Measurements from ENCODE around the gene PPP1CB. TPM values are rescaled to one million over a fixed set of nuclear protein-coding genes. Genes with fewer than 3 reads are reported as not detected.
A peak's percentile ranks its signal among the peaks of the same experiment; 100 is the strongest.

PPP1CB gene
- 100 to 1,000 TPM in 8 of 9 donors, 10 to 100 TPM in 1; 89.4 to 272 (median 223) TPM for total RNA-seq
- polyA plus RNA-seq, result 100 to 1,000 TPM in 1 of 3 donors, 10 to 100 TPM in 2; 46.7 to 174 (median 56.1) TPM
- long read RNA-seq, donor 1, full-length matches to known transcripts, result 41 of 52 reads
- long read RNA-seq, donor 1, partial matches to known transcripts, result 11 of 52 reads
- long read RNA-seq, donor 1, other reads (novel, unspliced or antisense), result 0 of 52 reads
- long read RNA-seq, donor 2, full-length matches to known transcripts, result 34 of 42 reads
- long read RNA-seq, donor 2, partial matches to known transcripts, result 8 of 42 reads
- long read RNA-seq, donor 2, other reads (novel, unspliced or antisense), result 0 of 42 reads
- long read RNA-seq, donor 3, full-length matches to known transcripts, result 28 of 177 reads
- long read RNA-seq, donor 3, partial matches to known transcripts, result 149 of 177 reads
- long read RNA-seq, donor 3, other reads (novel, unspliced or antisense), result 0 of 177 reads
- long read RNA-seq, donor 4, full-length matches to known transcripts, result 3 of 4 reads
- long read RNA-seq, donor 4, partial matches to known transcripts, result 1 of 4 reads
- long read RNA-seq, donor 4, other reads (novel, unspliced or antisense), result 0 of 4 reads
- long read RNA-seq, donor 5, full-length matches to known transcripts, result 119 of 128 reads
- long read RNA-seq, donor 5, partial matches to known transcripts, result 3 of 128 reads
- long read RNA-seq, donor 5, other reads (novel, unspliced or antisense), result 6 of 128 reads
- long read RNA-seq, donor 6, full-length matches to known transcripts, result 19 of 23 reads
- long read RNA-seq, donor 6, partial matches to known transcripts, result 2 of 23 reads
- long read RNA-seq, donor 6, other reads (novel, unspliced or antisense), result 2 of 23 reads
- long read RNA-seq, donor 7, full-length matches to known transcripts, result 21 of 33 reads
- long read RNA-seq, donor 7, partial matches to known transcripts, result 12 of 33 reads
- long read RNA-seq, donor 7, other reads (novel, unspliced or antisense), result 0 of 33 reads
- long read RNA-seq, donor 8, full-length matches to known transcripts, result 55 of 281 reads
- long read RNA-seq, donor 8, partial matches to known transcripts, result 226 of 281 reads
- long read RNA-seq, donor 8, other reads (novel, unspliced or antisense), result 0 of 281 reads
- long read RNA-seq, donor 9, full-length matches to known transcripts, result 29 of 48 reads
- long read RNA-seq, donor 9, partial matches to known transcripts, result 19 of 48 reads
- long read RNA-seq, donor 9, other reads (novel, unspliced or antisense), result 0 of 48 reads
- long read RNA-seq, donor 10, full-length matches to known transcripts, result 18 of 18 reads
- long read RNA-seq, donor 10, partial matches to known transcripts, result 0 of 18 reads
- long read RNA-seq, donor 10, other reads (novel, unspliced or antisense), result 0 of 18 reads

DNA sequence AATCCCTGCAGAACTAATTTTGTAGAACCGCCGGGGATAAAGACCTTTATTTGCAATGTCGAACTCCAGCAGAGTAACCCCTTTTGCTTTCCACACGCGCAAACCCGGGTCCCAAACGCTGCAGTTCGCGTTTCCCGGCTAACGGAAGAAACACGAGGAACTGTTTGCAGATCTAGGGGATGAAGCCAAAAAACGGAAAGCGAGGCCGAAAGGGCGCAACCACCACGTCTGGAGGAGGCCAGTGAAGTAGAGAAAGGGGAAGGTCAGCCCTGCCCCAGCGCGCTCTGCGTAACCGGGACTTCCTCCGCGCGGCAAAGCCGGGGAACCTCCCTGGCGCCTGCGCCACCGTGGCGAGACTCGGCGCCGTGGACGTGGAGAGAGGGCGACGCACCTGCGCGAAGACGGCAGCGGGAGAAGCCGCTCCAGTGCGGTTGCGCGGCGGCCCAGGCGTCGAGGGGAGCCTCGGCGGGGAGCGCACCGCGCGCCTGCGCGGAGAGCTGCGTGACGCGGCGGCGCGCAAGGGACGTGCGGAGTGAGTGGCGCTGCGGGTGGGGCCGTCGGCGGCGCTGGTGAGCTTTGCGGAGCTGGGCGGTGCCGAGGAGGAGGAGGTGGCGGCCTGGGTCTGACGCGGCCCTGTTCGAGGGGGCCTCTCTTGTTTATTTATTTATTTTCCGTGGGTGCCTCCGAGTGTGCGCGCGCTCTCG is at the start of gene PPP1CB:
Gene PPP1CB (plus strand): TSS at position 579 of the 704 bp plus-strand sequence. CDS start 295 bp downstream, outside the sequence.
- H3K4me3 ChIP-seq, result peak within 1 kb of the TSS; percentile 64 to 96 (median 81)
- peak within 1 kb of the TSS; percentile 94 to 100 (median 98) for H3K27ac ChIP-seq
- no peaks in the 10 kb centered on the region for H3K27me3 ChIP-seq
- H3K9me3 ChIP-seq (replicated peaks in 1 of 3), result no peaks in the 10 kb centered on the region
- intact Hi-C loops (cut with DNase I), result loop anchor here in 1 of 2 donors (5.0 kb wide), 1 partner anchor 154 kb away; no protein-coding TSS in a partner anchor
- H3K36me3 ChIP-seq (replicated peaks in 1 of 2), result no peaks in the 10 kb centered on the region
- WGBS, 4 donors, result 0 to 1% (median 1%) methylated on average over 29 to 81 of the region's 81 CpGs
- TF ChIP-seq POLR2A (IDR thresholded peaks at IDR 0.05), result peak; percentile 81 to 95
- peak in 2 of 6 experiments; percentile 17 to 35 for TF ChIP-seq CTCF (IDR thresholded peaks at IDR 0.05)
- peak; percentile 96 to 97 (median 97) for DNase-seq
- peaks cover 18 to 40% of the 10 kb centered on the region in 2 donors for H3K4me1 ChIP-seq (replicated peaks in 1 of 2)

DNA sequence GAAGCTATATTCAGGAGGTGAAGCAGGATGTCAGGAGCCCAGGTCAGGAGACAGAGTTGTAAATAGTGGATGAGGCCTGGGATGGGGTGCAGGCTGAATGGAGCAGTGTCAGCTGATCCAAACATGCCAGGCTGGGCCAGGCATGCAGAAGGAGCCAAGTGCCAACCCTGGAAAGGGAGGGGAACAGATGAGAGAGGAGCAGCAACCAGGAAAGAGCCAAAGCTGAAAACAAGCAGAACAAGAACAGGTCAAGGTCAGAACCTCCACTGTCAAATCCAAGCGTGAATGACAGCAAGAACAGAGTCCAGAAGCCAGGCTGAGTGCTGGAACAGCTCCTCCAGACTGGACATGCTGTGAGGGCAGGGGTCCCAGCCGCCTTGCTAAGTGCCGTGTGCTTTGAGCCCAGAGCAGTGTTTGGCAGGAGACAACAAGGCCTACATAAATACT is 49.2 kb upstream of the PPP1CB start:
- 66 to 80% (median 74%) methylated on average over 3 of the region's 3 CpGs for WGBS, 4 donors
- no peaks in the 10 kb centered on the region for H3K27me3 ChIP-seq
- H3K9me3 ChIP-seq (replicated peaks in 1 of 3), result no peaks in the 10 kb centered on the region
- peak in 6 of 7 donors; percentile 32 to 68 (median 51) for DNase-seq
- peak overlapping the region in 1 of 5 donors; percentile 24 for H3K27ac ChIP-seq
- peaks cover 0 to 6% of the 10 kb centered on the region in 2 donors for H3K4me1 ChIP-seq (replicated peaks in 1 of 2)
- intact Hi-C loops (cut with DNase I), result no loop called here
- TF ChIP-seq POLR2A (IDR thresholded peaks at IDR 0.05), result no peak
- no peaks in the 10 kb centered on the region for H3K36me3 ChIP-seq (replicated peaks in 1 of 2)
- no peak overlapping the region for H3K4me3 ChIP-seq

- no peak overlapping the region for H3K4me3 ChIP-seq
- no peaks in the 10 kb centered on the region for H3K27me3 ChIP-seq
- no peaks in the 10 kb centered on the region for H3K9me3 ChIP-seq (replicated peaks in 1 of 3)
- TF ChIP-seq CTCF (IDR thresholded peaks at IDR 0.05) (no peak), POLR2A (IDR thresholded peaks at IDR 0.05) (no peak)
- 86 to 93% (median 91%) methylated on average over 8 of the region's 8 CpGs for WGBS, 4 donors
- H3K27ac ChIP-seq, result peak overlapping the region in 1 of 5 donors; percentile 24
- peaks cover 0 to 6% of the 10 kb centered on the region in 2 donors for H3K4me1 ChIP-seq (replicated peaks in 1 of 2)
- intact Hi-C loops (cut with DNase I), result no loop called here
- no peak for DNase-seq
- H3K36me3 ChIP-seq (replicated peaks in 1 of 2), result no peaks in the 10 kb centered on the region
These were observed 48.8 kb upstream of the PPP1CB start for GRCh38 chr2:28702878-28703277.

- TF ChIP-seq POLR2A (IDR thresholded peaks at IDR 0.05) (no peak), CTCF (IDR thresholded peaks at IDR 0.05) (no peak)
These were observed 47.0 kb upstream of the PPP1CB start for GRCh38 chr2:28704621-28705020.

More at GRCh38 chr2:28704621-28705020, 47.0 kb upstream of the PPP1CB start:
- Histone ChIP-seq H3K27me3 (no peaks in the 10 kb centered on the region), H3K4me1 (replicated peaks in 1 of 2) (peaks cover 0 to 6% of the 10 kb centered on the region in 2 donors), H3K36me3 (replicated peaks in 1 of 2) (no peaks in the 10 kb centered on the region), H3K27ac (no peak overlapping the region), H3K4me3 (no peak overlapping the region), H3K9me3 (replicated peaks in 1 of 3) (no peaks in the 10 kb centered on the region)
- no peak for DNase-seq
- intact Hi-C loops (cut with DNase I), result no loop called here
- WGBS, 4 donors, result 86 to 97% (median 91%) methylated on average over 4 of the region's 4 CpGs

All from adrenal gland (tissue), 19 donors.